IMR-90 (cell line): ENCODE results near the gene NAMPT. TPM values are rescaled to one million over a fixed set of nuclear protein-coding genes. Genes with fewer than 3 reads are reported as not detected.
A peak's percentile ranks its signal among the peaks of the same experiment; 100 is the strongest.

Experiments used
- ATAC-seq: fragments of 200-7000 bp; cut with Tn5 transposase; 2 replicates; pipeline ENCODE4 v1.9.1; 2020; ENCODE audit warnings: low read depth, mild to moderate bottlenecking, moderate library complexity
- BruUV-seq: library from RNA; stranded (reverse); fragments of 400-500 nt; replicated peaks from 2 replicates; lab custom pipeline; 2021; lab: Mats Ljungman, UMichigan
- CTCF ChIA-PET: fragments of 300-600 bp; formaldehyde crosslinking; extraction: SDS; loops from one replicate; lab custom pipeline; 2021; ENCODE audit warnings: antibody characterized with exemption; lab: Yijun Ruan, JAX
- POLR2A ChIA-PET: fragments of 300-600 bp; sonication (Branson Sonifier 250); formaldehyde crosslinking; loops from one replicate; lab custom pipeline; 2022; ENCODE audit warnings: antibody characterized with exemption; ENCODE audit not compliant: unreplicated experiment; lab: Charles Lee
- DNase-seq: peaks from one replicate; pipeline ENCODE4 v3.0.0; 2013
- H2AFZ ChIP-seq: replicated peaks from 2 replicates; pipeline ENCODE3; 2013; ENCODE audit warnings: low read length, mild to moderate bottlenecking; ENCODE audit not compliant: poor library complexity
- H2AK5ac ChIP-seq: 2 replicates; pipeline ENCODE4 v1.6.1; 2013; ENCODE audit warnings: low read depth, low read length, inconsistent platforms
- H2AK9ac ChIP-seq: replicated peaks from 2 replicates; pipeline ENCODE3; 2013; ENCODE audit warnings: mild to moderate bottlenecking, low read depth, low read length, moderate library complexity; ENCODE audit not compliant: poor library complexity
- H2BK120ac ChIP-seq: 2 replicates; pipeline ENCODE4 v1.6.1; 2013; ENCODE audit warnings: low read depth, low read length, inconsistent platforms
- H2BK15ac ChIP-seq: 3 replicates; pipeline ENCODE4 v1.6.1; 2013; ENCODE audit warnings: low read depth, low read length, inconsistent platforms
- H2BK20ac ChIP-seq: 2 replicates; pipeline ENCODE4 v1.6.1; 2013; ENCODE audit warnings: low read depth, mild to moderate bottlenecking, inconsistent platforms, low read length, moderate library complexity
- H2BK5ac ChIP-seq: 2 replicates; pipeline ENCODE4 v1.6.1; 2013; ENCODE audit warnings: mild to moderate bottlenecking, low read depth, low read length, inconsistent platforms; ENCODE audit not compliant: poor library complexity, severe bottlenecking
- H3K14ac ChIP-seq: replicated peaks from 2 replicates; pipeline ENCODE4 v1.6.1; 2013; ENCODE audit warnings: low read depth, low read length, inconsistent platforms
- H3K18ac ChIP-seq: 2 replicates; pipeline ENCODE4 v1.6.1; 2013; ENCODE audit warnings: low read depth, low read length, control low read depth
- H3K23ac ChIP-seq: 2 replicates; pipeline ENCODE4 v1.6.1; 2013; ENCODE audit warnings: low read depth, low read length, inconsistent platforms
- H3K27ac ChIP-seq: 2 replicates; pipeline ENCODE4 v1.5.1; 2013; ENCODE audit warnings: mild to moderate bottlenecking, control low read depth, low read length; ENCODE audit not compliant: insufficient read depth
- H3K27me3 ChIP-seq: 2 replicates; pipeline ENCODE4 v1.6.1; 2013; ENCODE audit warnings: low read length; ENCODE audit not compliant: control insufficient read depth, insufficient read depth
- H3K36me3 ChIP-seq: 2 replicates; pipeline ENCODE4 v1.6.1; 2013; ENCODE audit warnings: low read length, mixed read lengths; ENCODE audit not compliant: control insufficient read depth, insufficient read depth
- H3K4ac ChIP-seq: 2 replicates; pipeline ENCODE4 v1.6.1; 2013; ENCODE audit warnings: low read depth, low read length, inconsistent platforms
- H3K4me1 ChIP-seq: 2 replicates; pipeline ENCODE4 v1.6.1; 2013; ENCODE audit warnings: low read length, mixed read lengths; ENCODE audit not compliant: control insufficient read depth, insufficient read depth
- H3K4me2 ChIP-seq: 2 replicates; pipeline ENCODE4 v1.6.1; 2013; ENCODE audit warnings: low read depth, mild to moderate bottlenecking, control low read depth, low read length, moderate library complexity
- H3K4me3 ChIP-seq: 2 replicates; pipeline ENCODE4 v1.5.1; 2013; ENCODE audit warnings: low read depth, mild to moderate bottlenecking, control low read depth, low read length, moderate library complexity; ENCODE audit not compliant: insufficient read depth
- H3K56ac ChIP-seq: 2 replicates; pipeline ENCODE4 v1.6.1; 2013; ENCODE audit warnings: low read length, inconsistent platforms; ENCODE audit not compliant: insufficient read depth; ENCODE audit errors: extremely low read depth
- H3K79me1 ChIP-seq, 2 experiments: 2 replicates each; pipeline ENCODE4 v1.6.1; 2013; ENCODE audit warnings: low read length in 2 of 2, inconsistent platforms in 1 of 2, low read depth in 1 of 2
- H3K9ac ChIP-seq: 2 replicates; pipeline ENCODE4 v1.6.1; 2013; ENCODE audit warnings: low read depth, low read length, control low read depth
- H3K9me1 ChIP-seq: 2 replicates; pipeline ENCODE4 v1.6.1; 2013; ENCODE audit warnings: low read length, inconsistent platforms; ENCODE audit not compliant: insufficient read depth
- H3K9me3 ChIP-seq: 2 replicates; pipeline ENCODE4 v1.6.1; 2013; ENCODE audit warnings: low read length; ENCODE audit not compliant: control insufficient read depth, insufficient read depth
- H4K20me1 ChIP-seq: 2 replicates; pipeline ENCODE4 v1.6.1; 2013; ENCODE audit warnings: low read length, inconsistent platforms; ENCODE audit not compliant: insufficient read depth
- H4K5ac ChIP-seq: 2 replicates; pipeline ENCODE4 v1.6.1; 2013; ENCODE audit warnings: mild to moderate bottlenecking, low read depth, low read length, control low read depth
- H4K8ac ChIP-seq, 2 experiments: 2 replicates each; pipeline ENCODE4 v1.6.1; 2013; ENCODE audit warnings: low read depth in 2 of 2, low read length in 2 of 2, control low read depth in 1 of 2, inconsistent platforms in 1 of 2
- H4K91ac ChIP-seq: 2 replicates; pipeline ENCODE4 v1.6.1; 2013; ENCODE audit warnings: low read depth, low read length, inconsistent platforms; ENCODE audit not compliant: insufficient read depth
- BHLHE40 ChIP-seq: fragments of 150-350 bp; IDR thresholded peaks from 2 replicates; pipeline ENCODE4 v1.6.1; 2016; ENCODE audit warnings: mild to moderate bottlenecking, low read depth, low read length
- CEBPB ChIP-seq: IDR thresholded peaks from 2 replicates; pipeline ENCODE4 v1.6.1; 2012; ENCODE audit warnings: low read depth, low read length, improper control_type of control experiment
- CTCF ChIP-seq: conservative IDR thresholded peaks from 2 replicates; pipeline ENCODE4 v1.5.1; 2012; ENCODE audit warnings: mild to moderate bottlenecking, low read depth, low read length, improper control_type of control experiment
- FOS ChIP-seq: fragments of 150-350 bp; IDR thresholded peaks from 2 replicates; pipeline ENCODE4 v1.6.1; 2016; ENCODE audit warnings: low read depth, low read length
- MAZ ChIP-seq: IDR thresholded peaks from 2 replicates; pipeline ENCODE4 v1.6.1; 2012; ENCODE audit warnings: low read depth, mild to moderate bottlenecking, low read length, improper control_type of control experiment, moderate library complexity, borderline replicate concordance
- MXI1 ChIP-seq: IDR thresholded peaks from 2 replicates; pipeline ENCODE4 v1.6.1; 2012; ENCODE audit warnings: low read depth, mild to moderate bottlenecking, low read length, moderate library complexity, borderline replicate concordance
- NFE2L2 ChIP-seq: fragments of 150-350 bp; IDR thresholded peaks from 2 replicates; pipeline ENCODE4 v1.6.1; 2016; ENCODE audit warnings: low read depth, mild to moderate bottlenecking, low read length
- POLR2A ChIP-seq: IDR thresholded peaks from 2 replicates; pipeline ENCODE4 v1.6.1; 2012; ENCODE audit warnings: mild to moderate bottlenecking, low read depth, low read length
- RAD21 ChIP-seq: IDR thresholded peaks from 2 replicates; pipeline ENCODE4 v1.6.1; 2012; ENCODE audit warnings: low read length, improper control_type of control experiment
- RCOR1 ChIP-seq: IDR thresholded peaks from 2 replicates; pipeline ENCODE4 v1.6.1; 2012; ENCODE audit warnings: mild to moderate bottlenecking, low read length, improper control_type of control experiment; ENCODE audit not compliant: insufficient replicate concordance
- RFX5 ChIP-seq: IDR thresholded peaks from 2 replicates; pipeline ENCODE4 v1.8.0; 2012; ENCODE audit warnings: low read depth, mild to moderate bottlenecking, low read length, moderate library complexity
- SMC3 ChIP-seq: fragments of 150-350 bp; IDR thresholded peaks from 2 replicates; pipeline ENCODE4 v1.6.1; 2016; ENCODE audit warnings: low read depth, mild to moderate bottlenecking, antibody characterized with exemption, low read length, moderate library complexity
- WGBS, 2 experiments: methylation state at CpG; one replicate each; pipeline versions ENCODE4 v1.1.5 to v1.1.7; 2013; ENCODE audit warnings: missing lambda C conversion rate in 2 of 2; ENCODE audit not compliant: insufficient read length in 1 of 2; ENCODE audit errors: extremely low coverage in 2 of 2; 5-methylcytosine and 5-hydroxymethylcytosine counted together
- dilution Hi-C: fragments of 300-500 bp; cut with HindIII; formaldehyde crosslinking; loops from one replicate; pipeline ENCODE4 v1.14.3; 2018; ENCODE audit warnings: low sequenced_read_pairs; ENCODE audit not compliant: unreplicated experiment
- in situ Hi-C: fragments of 300-500 bp; cut with MboI; formaldehyde crosslinking; loops from 3 replicates; pipeline ENCODE4 v1.14.3; 2019; ENCODE audit warnings: low sequenced_read_pairs, inconsistent platforms, mixed read lengths
- intact Hi-C: fragments of 100-400 bp; cut with micrococcal nuclease; formaldehyde crosslinking; loops from 2 replicates; pipeline ENCODE4 v1.10.0; 2022
- polyA plus RNA-seq, 3 experiments: library from polyadenylated mRNA; depleted of rRNA; stranded (reverse); fragments of >200 nt; gene quantifications; 2 replicates each; pipeline ENCODE4 v1.2.3, GENCODE V29; 2012; ENCODE audit warnings: low replicate concordance in 1 of 3
- total RNA-seq: library from RNA; depleted of rRNA; stranded (reverse); fragments of >200 nt; gene quantifications from 2 replicates; pipeline ENCODE4 v1.2.3, GENCODE V29; 2012
- TF ChIP-seq, protein P1 (sequence below): fragments of 150-350 bp; IDR thresholded peaks from 2 replicates; pipeline ENCODE4 v1.6.1; 2016; ENCODE audit warnings: low read depth, mild to moderate bottlenecking, low read length, moderate library complexity, borderline replicate concordance
- TF ChIP-seq, protein P2 (sequence below): fragments of 150-350 bp; IDR thresholded peaks from 2 replicates; pipeline ENCODE4 v1.6.1; 2017; ENCODE audit warnings: mild to moderate bottlenecking, antibody characterized with exemption, low read length, low read depth

Gene NAMPT
- total and polyA plus RNA-seq, 2 of the 4 experiments (the other 2 are of a cell fraction): 13.3 to 31.7 TPM

DNA sequence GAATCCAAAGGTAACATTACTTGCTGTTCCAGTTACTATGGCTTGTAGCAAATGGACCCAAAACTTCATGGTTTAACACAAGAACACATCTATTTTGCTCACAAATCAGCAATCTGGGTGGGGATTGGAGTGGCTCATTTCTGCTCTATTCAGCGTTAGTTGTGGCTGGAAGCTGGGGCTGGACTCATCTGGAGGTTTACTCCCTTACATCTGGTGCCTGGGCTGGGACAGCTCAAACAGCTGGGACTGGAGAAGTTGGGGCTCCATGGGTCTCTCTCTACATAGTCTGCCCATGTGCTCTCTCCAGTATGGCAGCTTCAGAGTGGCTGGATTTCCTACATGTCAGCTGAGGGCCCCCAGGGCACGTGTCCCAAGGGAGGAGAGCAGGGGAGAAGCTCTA lies 33.7 kb upstream of the NAMPT start:
- Histone ChIP-seq H3K27me3 (no peaks in the 10 kb centered on the region), H4K91ac (no peak overlapping the region), H3K23ac (no peak overlapping the region), H2BK5ac (no peak overlapping the region), H3K4me3 (no peak overlapping the region), H4K8ac (no peak overlapping the region), H3K14ac (no peak overlapping the region), H2BK20ac (no peak overlapping the region), H3K4me1 (peaks cover 3% of the 10 kb centered on the region; the same call in 1 of the 2 replicates), H3K9me1 (peaks cover 3% of the 10 kb centered on the region; the same call in 1 of the 2 replicates), H3K9ac (no peak overlapping the region), H3K79me1 (no peaks in the 10 kb centered on the region), H3K18ac (no peak overlapping the region), H3K4me2 (no peak overlapping the region), H3K56ac (no peak overlapping the region), H4K20me1 (no peaks in the 10 kb centered on the region), H2BK15ac (no peak overlapping the region), H3K27ac (no peak overlapping the region), H3K36me3 (no peaks in the 10 kb centered on the region), H3K9me3 (no peaks in the 10 kb centered on the region), H2AK9ac (no peak overlapping the region), H4K5ac (no peak overlapping the region), H2AFZ (peak overlapping the region; percentile 17), H2BK120ac (no peak overlapping the region), H2AK5ac (peak overlapping the region; percentile 46; the same call in 1 of the 2 replicates), H3K4ac (no peak overlapping the region)
- no TSS peak for BruUV-seq
- TF ChIP-seq RAD21 (no peak), MXI1 (no peak), SMC3 (no peak), CEBPB (no peak), FOS (no peak), RCOR1 (no peak), CTCF (no peak), RFX5 (no peak), NFE2L2 (no peak), BHLHE40 (no peak), POLR2A (no peak), MAZ (no peak)
- TF ChIP-seq, protein P1, sequence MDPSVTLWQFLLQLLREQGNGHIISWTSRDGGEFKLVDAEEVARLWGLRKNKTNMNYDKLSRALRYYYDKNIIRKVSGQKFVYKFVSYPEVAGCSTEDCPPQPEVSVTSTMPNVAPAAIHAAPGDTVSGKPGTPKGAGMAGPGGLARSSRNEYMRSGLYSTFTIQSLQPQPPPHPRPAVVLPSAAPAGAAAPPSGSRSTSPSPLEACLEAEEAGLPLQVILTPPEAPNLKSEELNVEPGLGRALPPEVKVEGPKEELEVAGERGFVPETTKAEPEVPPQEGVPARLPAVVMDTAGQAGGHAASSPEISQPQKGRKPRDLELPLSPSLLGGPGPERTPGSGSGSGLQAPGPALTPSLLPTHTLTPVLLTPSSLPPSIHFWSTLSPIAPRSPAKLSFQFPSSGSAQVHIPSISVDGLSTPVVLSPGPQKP: no peak
- TF ChIP-seq, protein P2, sequence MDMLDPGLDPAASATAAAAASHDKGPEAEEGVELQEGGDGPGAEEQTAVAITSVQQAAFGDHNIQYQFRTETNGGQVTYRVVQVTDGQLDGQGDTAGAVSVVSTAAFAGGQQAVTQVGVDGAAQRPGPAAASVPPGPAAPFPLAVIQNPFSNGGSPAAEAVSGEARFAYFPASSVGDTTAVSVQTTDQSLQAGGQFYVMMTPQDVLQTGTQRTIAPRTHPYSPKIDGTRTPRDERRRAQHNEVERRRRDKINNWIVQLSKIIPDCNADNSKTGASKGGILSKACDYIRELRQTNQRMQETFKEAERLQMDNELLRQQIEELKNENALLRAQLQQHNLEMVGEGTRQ: no peak
- ATAC-seq: no peak
- no peak for DNase-seq
- in situ Hi-C loops (no loop called here), intact Hi-C loops (no loop called here), dilution Hi-C loops (no loop called here)
- CTCF ChIA-PET: interaction anchor here (1.0 kb wide), 1 partner anchor 34 kb away, joined by 3 read pairs; the partner anchor contains the start of gene NAMPT
- POLR2A ChIA-PET: no interaction called here
- WGBS, 2 experiments: no CpG with 5 or more reads among the region's 2 CpGs
